Measurements from ENCODE around the gene DTHD1. TPM values are rescaled to one million over a fixed set of nuclear protein-coding genes. Genes with fewer than 3 reads are reported as not detected.

Gene DTHD1
- total RNA-seq, 6 donors from 2014 or later = 0.83 to 47.4 (median 7.2) TPM

DNA sequence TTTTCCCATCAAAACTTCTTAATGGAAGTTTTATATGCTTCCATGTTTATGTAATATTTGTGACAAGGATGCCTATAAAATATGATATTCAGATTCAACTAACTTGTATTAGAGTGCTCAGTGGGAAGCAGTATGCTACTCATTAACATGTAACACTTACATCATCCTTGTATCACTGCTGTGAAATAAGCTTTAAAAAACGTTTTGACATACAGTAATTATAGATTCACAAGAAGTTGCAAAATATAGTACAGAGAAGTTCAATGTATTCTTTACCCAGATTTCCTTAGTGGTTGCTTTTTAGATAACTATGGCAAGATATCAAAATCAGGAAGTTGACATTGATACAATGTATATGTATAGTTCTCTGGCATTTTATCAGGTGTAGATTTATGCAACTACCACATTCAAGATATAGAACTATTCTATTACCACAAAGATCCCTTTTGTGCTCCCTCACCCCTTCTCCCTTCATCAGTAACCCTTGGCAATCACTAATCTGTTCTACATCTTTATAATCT is 56.3 kb downstream of the DTHD1 start:
- no peak overlapping the region for H3K4me3 ChIP-seq
- WGBS, 2 donors = 14 to 24% methylated on average over 1 of the region's 1 CpG
- ATAC-seq (ENCODE audit: low FRiP score in 2 of 2) (no peak), DNase-seq (no peak)
- TF ChIP-seq EP300 (IDR thresholded peaks at IDR 0.05) (no peak), POLR2A (IDR thresholded peaks at IDR 0.05) (no peak), POLR2AphosphoS5 (IDR thresholded peaks at IDR 0.05) (no peak)
- TF ChIP-seq, protein P1, sequence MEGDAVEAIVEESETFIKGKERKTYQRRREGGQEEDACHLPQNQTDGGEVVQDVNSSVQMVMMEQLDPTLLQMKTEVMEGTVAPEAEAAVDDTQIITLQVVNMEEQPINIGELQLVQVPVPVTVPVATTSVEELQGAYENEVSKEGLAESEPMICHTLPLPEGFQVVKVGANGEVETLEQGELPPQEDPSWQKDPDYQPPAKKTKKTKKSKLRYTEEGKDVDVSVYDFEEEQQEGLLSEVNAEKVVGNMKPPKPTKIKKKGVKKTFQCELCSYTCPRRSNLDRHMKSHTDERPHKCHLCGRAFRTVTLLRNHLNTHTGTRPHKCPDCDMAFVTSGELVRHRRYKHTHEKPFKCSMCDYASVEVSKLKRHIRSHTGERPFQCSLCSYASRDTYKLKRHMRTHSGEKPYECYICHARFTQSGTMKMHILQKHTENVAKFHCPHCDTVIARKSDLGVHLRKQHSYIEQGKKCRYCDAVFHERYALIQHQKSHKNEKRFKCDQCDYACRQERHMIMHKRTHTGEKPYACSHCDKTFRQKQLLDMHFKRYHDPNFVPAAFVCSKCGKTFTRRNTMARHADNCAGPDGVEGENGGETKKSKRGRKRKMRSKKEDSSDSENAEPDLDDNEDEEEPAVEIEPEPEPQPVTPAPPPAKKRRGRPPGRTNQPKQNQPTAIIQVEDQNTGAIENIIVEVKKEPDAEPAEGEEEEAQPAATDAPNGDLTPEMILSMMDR (IDR thresholded peaks at IDR 0.05) = no peak
- H3K9me3 ChIP-seq = no peaks in the 10 kb centered on the region
- H3K36me3 ChIP-seq = no peaks in the 10 kb centered on the region
- H3K27ac ChIP-seq = no peak overlapping the region
- H3K4me1 ChIP-seq = no peaks in the 10 kb centered on the region
- H3K27me3 ChIP-seq = no peaks in the 10 kb centered on the region

DNA sequence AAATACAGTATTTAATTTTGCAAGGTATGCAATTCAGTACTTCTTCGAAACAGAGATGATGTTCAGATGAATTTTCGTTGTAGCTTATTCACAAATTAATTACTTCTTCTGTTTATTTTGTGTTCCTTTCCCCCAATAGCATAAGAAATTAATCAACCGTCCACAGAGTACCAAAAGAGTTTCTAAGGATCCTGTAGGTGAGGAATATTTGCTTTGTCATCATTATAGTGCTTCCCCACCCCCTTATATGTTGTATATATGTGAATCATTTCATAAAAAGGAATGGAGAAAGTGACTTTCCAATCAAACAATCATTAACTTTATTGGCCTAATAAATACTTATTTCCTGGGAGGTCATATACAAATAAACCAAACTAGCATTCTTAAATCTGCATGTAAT is 57.6 kb downstream of the DTHD1 start:
- no peak overlapping the region for H3K27ac ChIP-seq
- ATAC-seq (ENCODE audit: low FRiP score in 2 of 2) (no peak), DNase-seq (no peak)
- TF ChIP-seq, protein P1 (IDR thresholded peaks at IDR 0.05) = no peak
- no peak for TF ChIP-seq POLR2A (IDR thresholded peaks at IDR 0.05)
- no peak for TF ChIP-seq EP300 (IDR thresholded peaks at IDR 0.05)
- no peak for TF ChIP-seq POLR2AphosphoS5 (IDR thresholded peaks at IDR 0.05)
- H3K9me3 ChIP-seq = no peaks in the 10 kb centered on the region
- WGBS, 2 donors = 72 to 90% methylated on average over 3 of the region's 3 CpGs
- H3K36me3 ChIP-seq = no peaks in the 10 kb centered on the region
- no peak overlapping the region for H3K4me3 ChIP-seq
- no peaks in the 10 kb centered on the region for H3K27me3 ChIP-seq
- no peaks in the 10 kb centered on the region for H3K4me1 ChIP-seq

DNA sequence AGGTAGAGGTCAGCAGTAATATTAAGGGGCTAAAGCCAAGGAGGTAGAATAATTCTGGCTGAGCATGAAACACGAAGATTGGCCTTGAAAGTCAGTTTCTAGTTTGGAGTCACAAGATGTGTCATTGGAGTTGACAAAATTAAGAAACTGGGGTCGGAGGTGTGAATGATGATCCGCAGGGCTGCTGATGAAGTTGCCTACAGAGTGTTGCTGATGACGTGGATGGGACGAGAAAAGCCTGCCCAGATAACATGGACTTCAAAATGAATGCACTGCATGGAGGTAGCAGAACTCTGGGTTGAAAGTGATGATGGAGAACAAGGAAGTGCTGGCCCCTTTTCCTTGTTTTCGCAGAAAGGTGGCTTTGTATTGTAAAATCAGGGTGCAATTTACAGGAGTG is 60.5 kb downstream of the DTHD1 start:
- Histone ChIP-seq H3K9me3 (no peaks in the 10 kb centered on the region), H3K4me1 (no peaks in the 10 kb centered on the region), H3K27me3 (no peaks in the 10 kb centered on the region), H3K27ac (no peak overlapping the region), H3K4me3 (no peak overlapping the region), H3K36me3 (no peaks in the 10 kb centered on the region)
- 90 to 91% methylated on average over 6 of the region's 6 CpGs for WGBS, 2 donors
- no peak for TF ChIP-seq POLR2A (IDR thresholded peaks at IDR 0.05)
- no peak for TF ChIP-seq POLR2AphosphoS5 (IDR thresholded peaks at IDR 0.05)
- TF ChIP-seq, protein P1 (IDR thresholded peaks at IDR 0.05) = no peak
- no peak for TF ChIP-seq EP300 (IDR thresholded peaks at IDR 0.05)
- DNase-seq (no peak), ATAC-seq (ENCODE audit: low FRiP score in 2 of 2) (no peak)

DNA sequence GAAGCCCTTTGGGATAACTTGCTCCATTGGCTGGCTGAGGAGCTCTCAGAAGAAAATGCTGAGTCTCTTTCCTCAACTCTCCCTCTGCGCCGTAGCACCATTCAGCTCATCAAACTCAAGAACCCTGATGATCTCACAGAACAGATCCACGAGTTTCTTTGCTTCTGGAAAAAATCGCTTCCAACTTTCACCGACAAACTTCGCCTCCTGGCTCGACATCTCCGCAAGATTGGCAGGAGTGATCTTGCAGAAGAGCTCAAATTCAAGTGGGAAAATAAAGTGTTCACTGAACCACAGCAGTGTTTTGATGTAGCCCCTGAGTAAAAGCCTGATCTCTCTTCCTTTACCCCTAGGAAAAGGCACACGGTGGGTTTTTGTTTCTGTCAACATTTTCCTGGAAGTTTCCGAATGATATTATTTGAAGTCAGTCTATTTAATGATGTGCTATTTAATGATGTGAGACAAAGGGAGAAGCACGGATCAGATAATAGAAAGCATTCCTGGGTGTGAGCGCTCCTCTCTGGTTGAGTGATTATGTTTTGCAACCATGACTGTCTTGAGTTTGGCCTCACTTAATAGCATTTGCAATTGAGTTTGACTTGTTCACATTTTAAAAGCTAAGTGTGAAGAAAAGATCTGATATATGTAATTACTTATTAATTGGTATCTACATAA is 62.2 kb downstream of the DTHD1 start:
- no peaks in the 10 kb centered on the region for H3K9me3 ChIP-seq
- no peak for DNase-seq
- no peaks in the 10 kb centered on the region for H3K4me1 ChIP-seq
- 90% methylated on average over 12 of the region's 12 CpGs for WGBS, 2 donors
- H3K36me3 ChIP-seq = no peaks in the 10 kb centered on the region
- no peak overlapping the region for H3K27ac ChIP-seq
- TF ChIP-seq, protein P1 (IDR thresholded peaks at IDR 0.05) = no peak
- TF ChIP-seq POLR2AphosphoS5 (IDR thresholded peaks at IDR 0.05) (no peak), POLR2A (IDR thresholded peaks at IDR 0.05) (no peak), EP300 (IDR thresholded peaks at IDR 0.05) (no peak)
- ATAC-seq (ENCODE audit: low FRiP score in 2 of 2) = no peak
- no peak overlapping the region for H3K4me3 ChIP-seq
- no peaks in the 10 kb centered on the region for H3K27me3 ChIP-seq
